GM12865 (cell line): ENCODE data around the gene MAP3K14.
A peak's percentile ranks its signal among the peaks of the same experiment; 100 is the strongest.
"Not testable (repeated sequence)": the region's sequence is repeated elsewhere in the genome, so short reads cannot be mapped to it uniquely, and the experiment has no call there.

Experiments used
- DNase-seq: peaks from one replicate; pipeline ENCODE4 v3.0.0; 2010; ENCODE audit warnings: low read depth
- H3K4me3 ChIP-seq: 2 replicates; pipeline ENCODE4 v1.5.1; 2011; ENCODE audit warnings: mild to moderate bottlenecking, low read depth, low read length, control low read depth
- TF ChIP-seq, protein P1 (sequence below): IDR thresholded peaks from 2 replicates; pipeline ENCODE4 v1.5.1; 2011; ENCODE audit warnings: low read length, control low read depth, low read depth, inconsistent platforms; ENCODE audit not compliant: insufficient read depth; ENCODE audit errors: missing control alignments

The MAP3K14 gene

DNA sequence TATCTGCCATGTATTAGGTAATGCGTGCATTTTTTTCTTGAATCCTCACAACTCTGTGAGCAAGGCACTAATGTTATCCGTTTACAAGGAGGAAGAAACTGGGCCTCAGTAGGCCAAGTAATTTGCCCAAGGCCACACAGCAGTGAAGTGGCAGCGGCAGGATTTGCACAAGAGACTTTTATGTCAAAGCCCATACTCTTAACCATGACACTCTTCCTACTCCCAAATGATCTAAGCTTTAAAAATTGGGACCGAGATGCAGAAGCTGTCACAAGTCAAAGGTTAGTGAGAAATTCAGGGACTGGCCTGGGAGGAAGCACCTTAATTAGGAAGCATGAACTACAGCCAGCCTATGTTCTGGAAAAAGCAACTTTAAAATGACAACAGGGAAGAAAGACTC is 10.7 kb downstream of the MAP3K14 start:
- no peak overlapping the region for H3K4me3 ChIP-seq
- TF ChIP-seq, protein P1, sequence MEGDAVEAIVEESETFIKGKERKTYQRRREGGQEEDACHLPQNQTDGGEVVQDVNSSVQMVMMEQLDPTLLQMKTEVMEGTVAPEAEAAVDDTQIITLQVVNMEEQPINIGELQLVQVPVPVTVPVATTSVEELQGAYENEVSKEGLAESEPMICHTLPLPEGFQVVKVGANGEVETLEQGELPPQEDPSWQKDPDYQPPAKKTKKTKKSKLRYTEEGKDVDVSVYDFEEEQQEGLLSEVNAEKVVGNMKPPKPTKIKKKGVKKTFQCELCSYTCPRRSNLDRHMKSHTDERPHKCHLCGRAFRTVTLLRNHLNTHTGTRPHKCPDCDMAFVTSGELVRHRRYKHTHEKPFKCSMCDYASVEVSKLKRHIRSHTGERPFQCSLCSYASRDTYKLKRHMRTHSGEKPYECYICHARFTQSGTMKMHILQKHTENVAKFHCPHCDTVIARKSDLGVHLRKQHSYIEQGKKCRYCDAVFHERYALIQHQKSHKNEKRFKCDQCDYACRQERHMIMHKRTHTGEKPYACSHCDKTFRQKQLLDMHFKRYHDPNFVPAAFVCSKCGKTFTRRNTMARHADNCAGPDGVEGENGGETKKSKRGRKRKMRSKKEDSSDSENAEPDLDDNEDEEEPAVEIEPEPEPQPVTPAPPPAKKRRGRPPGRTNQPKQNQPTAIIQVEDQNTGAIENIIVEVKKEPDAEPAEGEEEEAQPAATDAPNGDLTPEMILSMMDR, result no peak
- no peak for DNase-seq

DNA sequence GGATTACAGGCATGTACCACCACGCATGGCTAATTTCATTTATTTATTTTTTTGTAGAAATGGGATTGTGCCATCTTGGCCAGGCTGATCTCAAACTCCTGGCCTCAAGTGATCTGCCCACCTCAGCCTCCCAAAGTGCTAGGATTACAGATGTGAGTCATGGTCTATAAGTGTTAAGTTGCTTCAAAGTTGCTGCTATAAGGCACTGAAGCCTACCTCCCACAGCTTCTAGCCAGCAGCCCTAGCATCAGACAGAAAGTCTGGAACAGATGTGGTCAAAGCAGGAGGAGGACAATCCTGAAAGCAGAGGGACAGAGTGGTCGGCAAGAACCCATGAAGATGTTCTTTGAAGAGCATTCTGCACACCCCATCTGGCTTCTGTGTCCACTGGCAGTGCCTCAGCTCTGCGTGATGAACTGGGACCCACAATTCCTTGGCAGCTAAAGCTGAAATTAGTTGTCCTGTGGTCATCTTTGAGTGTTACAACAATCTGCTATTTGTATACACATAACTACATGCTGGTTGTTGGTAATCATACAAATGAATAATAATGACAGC is 11.2 kb downstream of the MAP3K14 start:
- H3K4me3 ChIP-seq, result no peak overlapping the region
- DNase-seq, result no peak
- TF ChIP-seq, protein P1, result no peak

DNA sequence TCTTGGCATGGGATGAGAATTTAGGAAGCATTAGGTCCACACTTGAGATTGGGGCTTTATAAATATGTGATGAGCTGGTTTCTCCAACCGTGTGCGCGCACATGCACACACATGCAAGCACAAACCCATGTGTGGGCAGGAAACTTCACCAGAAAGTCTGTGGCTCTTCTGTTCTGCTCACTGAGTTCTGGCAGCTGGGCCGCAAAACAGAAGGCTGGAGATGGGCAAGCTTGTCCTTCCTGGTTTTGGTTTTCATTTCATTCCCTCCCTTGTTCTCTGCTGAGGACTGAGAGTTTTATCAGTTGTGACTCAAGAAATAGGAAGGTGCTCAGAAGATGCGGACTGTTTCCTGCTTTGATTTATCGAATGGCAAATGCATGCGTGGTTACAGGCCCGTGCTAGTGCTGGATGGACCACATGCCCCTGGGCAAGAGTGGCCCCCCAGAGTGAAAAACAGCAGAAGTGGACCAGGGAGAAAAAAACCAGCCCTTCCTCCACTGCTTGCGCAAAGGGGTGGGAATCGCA is 14.1 kb downstream of the MAP3K14 start:
- peak overlapping the region; percentile 28 for H3K4me3 ChIP-seq
- DNase-seq, result peak; percentile 97
- TF ChIP-seq, protein P1, result no peak

DNA sequence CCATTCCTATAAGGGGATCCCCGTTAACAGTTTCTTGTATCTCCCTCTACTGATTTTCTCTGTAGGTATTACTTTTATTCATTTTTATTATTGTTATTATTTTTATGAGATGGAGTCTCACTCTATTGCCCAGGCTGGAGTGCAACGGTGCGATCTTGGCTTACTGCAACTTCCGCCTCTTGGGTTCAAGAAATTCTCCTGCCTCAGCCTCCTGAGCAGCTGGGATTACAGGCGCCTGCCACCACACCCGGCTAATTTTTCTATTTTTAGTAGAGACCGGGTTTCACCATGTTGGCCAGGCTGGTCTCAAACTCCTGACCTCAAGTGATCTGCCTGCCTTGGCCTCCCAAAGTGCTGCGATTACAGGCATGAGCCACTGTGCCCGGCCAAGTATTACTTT is 14.6 kb downstream of the MAP3K14 start:
- not testable (repeated sequence) for H3K4me3 ChIP-seq, DNase-seq

DNA sequence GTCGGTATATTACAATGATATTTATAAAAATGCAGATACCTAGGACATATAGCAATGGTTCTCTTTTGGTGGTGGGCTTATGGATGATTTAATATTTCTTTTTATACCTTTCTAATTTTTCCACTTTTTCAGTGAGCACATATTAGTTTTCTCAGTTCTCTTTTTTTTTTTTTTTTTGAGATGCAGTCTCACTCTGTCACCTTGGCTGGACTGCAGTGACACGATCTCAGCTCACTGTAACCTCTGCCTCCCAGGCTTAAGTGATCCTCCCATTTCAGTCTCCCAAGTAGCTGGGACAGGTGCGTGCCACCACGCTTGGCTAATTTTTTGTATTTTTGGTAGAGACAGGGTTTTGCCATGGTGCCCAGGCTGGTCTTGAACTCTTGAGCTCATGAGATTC is 15.1 kb downstream of the MAP3K14 start:
- TF ChIP-seq, protein P1, result no peak
- H3K4me3 ChIP-seq, result no peak overlapping the region
- peak; percentile 77 for DNase-seq

DNA sequence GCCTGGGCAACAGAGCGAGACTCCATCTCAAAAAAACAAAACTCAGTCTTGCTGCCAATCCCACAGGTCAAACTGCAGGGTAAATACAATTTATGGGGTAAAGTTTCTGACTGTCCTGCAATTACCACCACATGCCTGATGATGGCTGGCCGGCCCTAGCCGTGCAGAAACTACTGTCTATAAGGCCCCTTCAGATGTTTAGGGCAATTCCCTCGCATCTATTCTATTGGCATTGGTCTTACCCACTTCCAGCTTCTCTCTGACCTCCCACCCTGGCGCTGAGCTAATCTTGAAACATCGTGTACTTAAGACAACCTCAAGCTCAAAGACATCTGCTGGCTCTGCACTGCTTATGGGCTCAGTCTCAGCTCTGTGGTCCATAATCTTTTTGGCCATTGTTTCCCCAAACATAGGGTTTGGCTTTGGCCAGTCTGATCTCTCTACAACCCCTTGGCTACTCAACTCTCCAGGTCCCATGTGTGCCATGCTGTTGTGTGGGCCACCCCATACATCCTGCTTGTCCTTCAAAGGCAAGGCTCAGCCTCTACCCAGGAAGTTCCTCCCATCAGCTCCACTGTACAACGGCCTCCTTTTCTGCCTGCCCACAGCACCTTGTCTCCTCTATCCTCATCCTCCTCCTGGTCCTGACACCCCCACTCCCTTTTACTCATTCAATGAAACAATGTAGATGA is 16.6 kb downstream of the MAP3K14 start:
- TF ChIP-seq, protein P1, result no peak
- DNase-seq, result peak; percentile 78
- no peak overlapping the region for H3K4me3 ChIP-seq

DNA sequence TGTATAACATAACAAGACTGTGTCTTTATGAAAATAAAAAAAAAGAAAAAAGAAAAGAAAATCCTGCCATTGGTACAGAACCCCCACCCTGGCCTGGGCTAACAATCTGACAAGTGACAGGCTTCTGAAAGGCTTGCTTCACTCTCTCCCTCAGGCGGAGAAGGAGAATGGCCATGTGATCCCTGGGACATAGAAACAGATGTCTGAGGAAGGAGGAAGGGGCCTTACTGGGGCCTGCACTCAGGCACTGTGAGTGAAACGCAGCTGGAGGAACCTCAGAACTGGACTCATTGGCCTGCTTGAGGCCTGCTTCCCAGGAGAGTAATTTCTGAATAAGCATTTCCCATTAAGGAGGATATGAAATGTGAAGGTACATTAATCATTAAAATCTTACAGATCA is 17.5 kb downstream of the MAP3K14 start:
- H3K4me3 ChIP-seq, result no peak overlapping the region
- DNase-seq, result peak; percentile 45
- TF ChIP-seq, protein P1, result no peak
